Thyroid gland (tissue), 4 donors: ENCODE results near the gene PRPS1L1. TPM values are rescaled to one million over a fixed set of nuclear protein-coding genes. Genes with fewer than 3 reads are reported as not detected.

ENCODE experiments used
- DNase-seq, 2 donors: peaks; one replicate each; pipeline ENCODE4 v3.0.0-alpha.2; 2019
- H3K27ac ChIP-seq, 3 donors: fragments of 200-600 bp; sonication (generic); 1 replicate in 2 of 3; 2 replicates in 1 of 3; pipeline ENCODE4 v1.5.1; 2016 to 2019; ENCODE audit warnings: mild to moderate bottlenecking in 1 of 3, moderate library complexity in 1 of 3
- H3K27me3 ChIP-seq: fragments of 200-600 bp; sonication (generic); one replicate; pipeline ENCODE4 v1.5.1; 2019
- H3K36me3 ChIP-seq, 2 donors: fragments of 200-600 bp; sonication (generic); one replicate each; pipeline ENCODE4 v1.5.1; 2016 to 2019
- H3K4me1 ChIP-seq, 2 donors: fragments of 200-600 bp; sonication (generic); one replicate each; pipeline ENCODE4 v1.5.1; 2017 to 2019
- H3K4me3 ChIP-seq, 3 donors: fragments of 200-600 bp; sonication (generic); replicated peaks in 1 of 3; 1 replicate in 2 of 3; 2 replicates in 1 of 3; pipeline ENCODE4 v1.5.1; 2016; ENCODE audit warnings: mild to moderate bottlenecking in 1 of 3
- H3K9me3 ChIP-seq: fragments of 200-600 bp; sonication (generic); one replicate; pipeline ENCODE4 v1.5.1; 2017
- POLR2A ChIP-seq, 2 donors: fragments of 450-650 bp; IDR thresholded peaks; one replicate each; pipeline ENCODE4 v1.6.1; 2017; ENCODE audit warnings: antibody characterized with exemption in 2 of 2, mild to moderate bottlenecking in 2 of 2, moderate library complexity in 1 of 2
- WGBS, 2 donors: methylation state at CpG; one replicate each; pipeline ENCODE4 v1.1.5; 2017; 5-methylcytosine and 5-hydroxymethylcytosine counted together
- intact Hi-C: fragments of 100-400 bp; cut with DNase I; formaldehyde crosslinking; loops from one replicate; pipeline ENCODE4 v1.15.1; 2023
- total RNA-seq, 4 donors: library from RNA; depleted of rRNA; stranded (reverse); fragments of >200 nt; gene quantifications; one replicate each; pipeline ENCODE4 v1.2.3, GENCODE V29; 2016
- TF ChIP-seq, protein P1 (sequence below), 6 experiments: fragments of 200-600 bp in 3 of 6; fragments of 450-650 bp in 3 of 6; sonication (generic) in 3 of 6; IDR thresholded peaks; one replicate each; pipeline ENCODE4 v1.5.1; 2016 to 2019; ENCODE audit warnings: antibody characterized with exemption in 6 of 6, mild to moderate bottlenecking in 2 of 6, inconsistent platforms in 1 of 6, moderate library complexity in 1 of 6

Gene PRPS1L1
- total RNA-seq: not detected

DNA sequence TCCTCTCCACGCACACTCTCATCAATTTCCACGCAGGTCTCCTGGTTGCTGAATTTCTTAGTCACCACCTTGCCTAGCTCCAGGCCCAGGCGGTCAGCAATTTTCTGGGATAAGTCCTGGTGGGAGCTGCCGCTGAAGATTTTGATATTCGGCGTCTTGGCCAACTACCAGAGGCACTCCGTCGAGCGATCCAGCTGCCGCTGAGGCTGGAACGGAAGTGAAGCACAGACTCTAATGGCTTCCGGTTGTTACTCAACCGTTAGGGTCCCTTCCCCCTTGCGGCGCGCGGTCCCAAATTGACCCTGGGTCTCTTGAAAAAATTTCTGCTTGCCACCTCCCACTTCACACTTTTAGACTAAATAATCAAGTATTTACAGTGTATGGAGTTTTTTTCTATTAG lies at the start of gene PRPS1L1:
TSS of gene PRPS1L1 (minus strand) at position 219 of the 400 bp plus-strand sequence.
- Histone ChIP-seq H3K27ac (no peak within 1 kb of the TSS), H3K36me3 (no peaks in the 10 kb centered on the region), H3K27me3 (no peaks in the 10 kb centered on the region), H3K4me3 (no peak within 1 kb of the TSS), H3K4me1 (no peaks in the 10 kb centered on the region), H3K9me3 (no peaks in the 10 kb centered on the region)
- intact Hi-C loops: no loop called here
- 97% methylated on average over 17 of the region's 17 CpGs for WGBS, 2 donors
- no peak for DNase-seq
- TF ChIP-seq POLR2A (IDR thresholded peaks at IDR 0.05): no peak
- TF ChIP-seq, protein P1, sequence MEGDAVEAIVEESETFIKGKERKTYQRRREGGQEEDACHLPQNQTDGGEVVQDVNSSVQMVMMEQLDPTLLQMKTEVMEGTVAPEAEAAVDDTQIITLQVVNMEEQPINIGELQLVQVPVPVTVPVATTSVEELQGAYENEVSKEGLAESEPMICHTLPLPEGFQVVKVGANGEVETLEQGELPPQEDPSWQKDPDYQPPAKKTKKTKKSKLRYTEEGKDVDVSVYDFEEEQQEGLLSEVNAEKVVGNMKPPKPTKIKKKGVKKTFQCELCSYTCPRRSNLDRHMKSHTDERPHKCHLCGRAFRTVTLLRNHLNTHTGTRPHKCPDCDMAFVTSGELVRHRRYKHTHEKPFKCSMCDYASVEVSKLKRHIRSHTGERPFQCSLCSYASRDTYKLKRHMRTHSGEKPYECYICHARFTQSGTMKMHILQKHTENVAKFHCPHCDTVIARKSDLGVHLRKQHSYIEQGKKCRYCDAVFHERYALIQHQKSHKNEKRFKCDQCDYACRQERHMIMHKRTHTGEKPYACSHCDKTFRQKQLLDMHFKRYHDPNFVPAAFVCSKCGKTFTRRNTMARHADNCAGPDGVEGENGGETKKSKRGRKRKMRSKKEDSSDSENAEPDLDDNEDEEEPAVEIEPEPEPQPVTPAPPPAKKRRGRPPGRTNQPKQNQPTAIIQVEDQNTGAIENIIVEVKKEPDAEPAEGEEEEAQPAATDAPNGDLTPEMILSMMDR (IDR thresholded peaks at IDR 0.05): no peak

DNA sequence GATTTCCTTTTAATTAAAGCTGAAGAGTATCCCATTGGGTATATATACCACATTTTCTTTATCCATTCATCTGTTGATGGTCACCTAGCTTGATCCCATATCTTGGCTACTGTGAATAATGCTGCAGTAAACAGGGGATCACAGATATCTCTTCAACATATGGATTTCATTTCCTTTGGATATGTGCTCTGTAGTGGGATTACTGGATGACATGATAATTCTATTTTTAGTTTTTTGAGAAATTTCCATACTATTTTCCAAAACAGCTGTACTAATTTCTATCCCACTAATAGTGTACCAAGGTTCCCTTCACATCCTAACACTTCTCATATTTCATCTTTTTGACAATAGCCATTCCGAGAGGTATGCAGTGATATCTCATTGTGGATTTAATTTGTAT lies 48.8 kb upstream of the PRPS1L1 start:
- no peak for DNase-seq
- no peak for TF ChIP-seq POLR2A (IDR thresholded peaks at IDR 0.05)
- TF ChIP-seq, protein P1 (IDR thresholded peaks at IDR 0.05): no peak
- H3K4me1 ChIP-seq: no peaks in the 10 kb centered on the region
- no peak overlapping the region for H3K27ac ChIP-seq
- intact Hi-C loops: no loop called here
- H3K9me3 ChIP-seq: no peaks in the 10 kb centered on the region
- no peaks in the 10 kb centered on the region for H3K36me3 ChIP-seq
- 89 to 92% methylated on average over 1 of the region's 1 CpG for WGBS, 2 donors
- H3K27me3 ChIP-seq: no peaks in the 10 kb centered on the region
- H3K4me3 ChIP-seq: no peak overlapping the region

DNA sequence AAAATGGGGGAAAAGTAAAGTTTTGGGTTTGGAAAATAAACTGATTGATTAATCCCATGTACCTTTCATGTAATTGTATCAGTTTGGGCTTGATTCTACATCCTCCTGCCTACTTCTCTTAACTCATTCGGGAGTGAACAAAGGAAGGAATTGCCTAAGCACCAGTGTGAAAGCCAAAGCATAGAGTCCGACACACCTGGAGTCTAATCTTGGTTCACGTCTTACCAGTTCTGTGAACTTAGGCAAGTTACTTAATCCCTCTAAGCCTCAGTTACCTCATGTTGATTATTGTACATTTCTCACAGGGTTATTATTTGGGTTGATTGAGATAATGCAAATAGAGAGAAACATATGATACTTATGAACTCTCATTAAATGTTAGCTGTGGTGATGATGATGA lies 41.1 kb upstream of the PRPS1L1 start:
- intact Hi-C loops: no loop called here
- WGBS, 2 donors: 92 to 93% methylated on average over 3 of the region's 3 CpGs
- no peak for TF ChIP-seq POLR2A (IDR thresholded peaks at IDR 0.05)
- TF ChIP-seq, protein P1 (IDR thresholded peaks at IDR 0.05): no peak
- Histone ChIP-seq H3K36me3 (no peaks in the 10 kb centered on the region), H3K4me1 (no peaks in the 10 kb centered on the region), H3K27ac (no peak overlapping the region), H3K27me3 (no peaks in the 10 kb centered on the region), H3K4me3 (no peak overlapping the region), H3K9me3 (no peaks in the 10 kb centered on the region)
- DNase-seq: no peak

DNA sequence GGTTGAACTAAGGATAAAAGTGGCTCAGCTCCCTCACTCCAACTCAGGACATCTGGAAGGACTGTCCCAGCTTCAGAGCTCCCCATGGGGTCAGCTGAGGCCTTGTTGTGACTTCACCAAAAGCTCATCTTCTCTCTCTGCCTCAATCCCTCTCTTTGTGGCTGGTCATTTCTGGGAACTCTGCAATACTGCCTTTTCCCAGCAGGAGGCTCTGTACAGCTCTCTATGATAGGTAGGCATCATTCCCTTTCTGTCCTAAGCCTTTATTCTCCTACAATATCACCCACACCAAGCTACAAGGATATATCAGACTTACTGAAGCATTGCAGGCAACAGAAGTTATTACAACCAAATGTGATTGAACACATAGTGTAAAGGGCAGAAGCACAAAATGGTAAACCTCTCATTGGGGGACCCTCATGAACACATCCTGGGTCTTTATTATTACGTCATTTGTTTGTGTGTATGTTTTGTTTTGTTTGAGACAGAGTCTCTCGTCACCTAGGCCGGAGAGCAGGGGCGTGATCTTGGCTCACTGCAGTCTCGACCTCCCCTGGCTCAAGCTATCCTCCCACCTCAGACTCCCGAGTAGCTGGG lies 36.7 kb upstream of the PRPS1L1 start:
- no peaks in the 10 kb centered on the region for H3K4me1 ChIP-seq
- no peak for DNase-seq
- intact Hi-C loops: no loop called here
- no peaks in the 10 kb centered on the region for H3K9me3 ChIP-seq
- no peak overlapping the region for H3K4me3 ChIP-seq
- TF ChIP-seq POLR2A (IDR thresholded peaks at IDR 0.05): no peak
- TF ChIP-seq, protein P1 (IDR thresholded peaks at IDR 0.05): peak in 3 of 6 experiments; percentile 13 to 38 (median 26)
- no peaks in the 10 kb centered on the region for H3K27me3 ChIP-seq
- no peak overlapping the region for H3K27ac ChIP-seq
- 96% methylated on average over 6 of the region's 6 CpGs for WGBS, 2 donors
- no peaks in the 10 kb centered on the region for H3K36me3 ChIP-seq

DNA sequence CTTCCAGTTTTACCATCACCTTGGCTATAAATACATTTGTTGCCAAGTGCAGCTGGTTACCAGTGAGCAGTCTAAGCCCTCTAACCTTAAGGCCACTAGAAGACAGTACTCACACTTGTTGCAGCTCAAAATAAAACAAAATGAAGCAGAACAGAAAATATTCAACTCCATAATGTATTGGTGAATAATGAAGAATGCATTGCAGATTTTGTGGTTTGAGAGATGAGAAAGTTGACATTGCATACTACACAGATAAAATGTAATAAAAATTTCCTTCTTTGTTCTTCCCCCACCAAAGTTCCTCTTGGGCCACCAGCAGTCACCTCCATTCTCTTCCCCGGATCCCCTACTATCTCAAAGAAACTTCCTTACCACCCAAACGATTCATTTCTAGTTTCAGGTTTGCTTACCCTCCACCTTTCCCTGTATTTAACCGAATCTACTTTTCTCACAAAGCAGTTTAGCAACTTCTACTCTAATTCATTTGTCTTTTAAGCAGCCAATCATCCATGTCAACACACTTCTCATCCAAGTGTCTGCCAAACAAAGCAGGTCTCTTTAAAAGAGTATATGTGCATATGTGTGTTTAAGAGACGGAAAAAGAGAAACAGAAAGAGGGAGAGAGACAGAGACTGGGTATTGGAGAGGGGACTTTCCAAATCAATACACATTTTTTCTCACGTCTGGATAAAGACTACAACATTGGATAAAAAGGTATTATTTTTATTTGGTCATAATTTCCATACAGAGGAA lies 35.7 kb upstream of the PRPS1L1 start:
- H3K36me3 ChIP-seq: no peaks in the 10 kb centered on the region
- intact Hi-C loops: no loop called here

More for the DNA sequence above, 35.7 kb upstream of the PRPS1L1 start:
- Histone ChIP-seq H3K9me3 (no peaks in the 10 kb centered on the region), H3K27me3 (no peaks in the 10 kb centered on the region), H3K27ac (no peak overlapping the region), H3K4me3 (no peak overlapping the region), H3K4me1 (no peaks in the 10 kb centered on the region)
- TF ChIP-seq, protein P1 (IDR thresholded peaks at IDR 0.05): no peak
- no peak for TF ChIP-seq POLR2A (IDR thresholded peaks at IDR 0.05)
- 32 to 37% methylated on average over 5 of the region's 5 CpGs for WGBS, 2 donors
- no peak for DNase-seq
